ENCODE data around the gene ESRP2.

DNA sequence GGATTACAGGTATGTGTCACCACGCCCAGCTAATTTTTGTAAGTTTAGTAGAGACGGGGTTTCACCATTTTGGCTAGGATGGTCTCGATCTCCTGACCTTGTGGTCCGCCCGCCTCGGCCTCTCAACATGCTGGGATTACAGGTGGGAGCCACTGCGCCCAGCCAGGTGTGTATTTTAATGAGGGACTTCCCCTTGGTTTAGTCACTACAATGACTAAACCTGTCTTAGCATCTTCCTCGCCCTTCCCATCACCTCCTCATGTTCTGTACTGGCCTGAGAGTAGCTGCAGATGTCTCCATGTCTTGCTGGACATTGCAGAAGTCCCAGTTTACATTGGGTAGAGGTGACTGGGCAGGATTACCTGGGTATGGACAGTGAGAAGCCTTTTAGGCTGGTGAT is 38.0 kb upstream of the ESRP2 start:
- no peak for TF ChIP-seq POLR2AphosphoS5 (IDR thresholded peaks at IDR 0.05; ENCODE audit: low read depth, low read length)
- TF ChIP-seq, protein P1, sequence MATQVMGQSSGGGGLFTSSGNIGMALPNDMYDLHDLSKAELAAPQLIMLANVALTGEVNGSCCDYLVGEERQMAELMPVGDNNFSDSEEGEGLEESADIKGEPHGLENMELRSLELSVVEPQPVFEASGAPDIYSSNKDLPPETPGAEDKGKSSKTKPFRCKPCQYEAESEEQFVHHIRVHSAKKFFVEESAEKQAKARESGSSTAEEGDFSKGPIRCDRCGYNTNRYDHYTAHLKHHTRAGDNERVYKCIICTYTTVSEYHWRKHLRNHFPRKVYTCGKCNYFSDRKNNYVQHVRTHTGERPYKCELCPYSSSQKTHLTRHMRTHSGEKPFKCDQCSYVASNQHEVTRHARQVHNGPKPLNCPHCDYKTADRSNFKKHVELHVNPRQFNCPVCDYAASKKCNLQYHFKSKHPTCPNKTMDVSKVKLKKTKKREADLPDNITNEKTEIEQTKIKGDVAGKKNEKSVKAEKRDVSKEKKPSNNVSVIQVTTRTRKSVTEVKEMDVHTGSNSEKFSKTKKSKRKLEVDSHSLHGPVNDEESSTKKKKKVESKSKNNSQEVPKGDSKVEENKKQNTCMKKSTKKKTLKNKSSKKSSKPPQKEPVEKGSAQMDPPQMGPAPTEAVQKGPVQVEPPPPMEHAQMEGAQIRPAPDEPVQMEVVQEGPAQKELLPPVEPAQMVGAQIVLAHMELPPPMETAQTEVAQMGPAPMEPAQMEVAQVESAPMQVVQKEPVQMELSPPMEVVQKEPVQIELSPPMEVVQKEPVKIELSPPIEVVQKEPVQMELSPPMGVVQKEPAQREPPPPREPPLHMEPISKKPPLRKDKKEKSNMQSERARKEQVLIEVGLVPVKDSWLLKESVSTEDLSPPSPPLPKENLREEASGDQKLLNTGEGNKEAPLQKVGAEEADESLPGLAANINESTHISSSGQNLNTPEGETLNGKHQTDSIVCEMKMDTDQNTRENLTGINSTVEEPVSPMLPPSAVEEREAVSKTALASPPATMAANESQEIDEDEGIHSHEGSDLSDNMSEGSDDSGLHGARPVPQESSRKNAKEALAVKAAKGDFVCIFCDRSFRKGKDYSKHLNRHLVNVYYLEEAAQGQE (IDR thresholded peaks at IDR 0.05; ENCODE audit: insufficient read depth in 1 of 2, low read depth in 2 of 2, low read length in 2 of 2), result no peak
- no peak for TF ChIP-seq SIN3A (IDR thresholded peaks at IDR 0.05; ENCODE audit: borderline replicate concordance, insufficient read depth, low read length)
- TF ChIP-seq TAF1 (IDR thresholded peaks at IDR 0.05; ENCODE audit: borderline replicate concordance, insufficient read depth, low read length), result no peak
- no peak for TF ChIP-seq FOXP2 (optimal IDR thresholded peaks at IDR 0.05; ENCODE audit: borderline replicate concordance, extremely low read depth, extremely low read length, insufficient read depth)

Data from PFSK-1 (cell line).